ENCODE results near the gene RHOG. TPM values are rescaled to one million over a fixed set of nuclear protein-coding genes. Genes with fewer than 3 reads are reported as not detected.

RHOG gene
- total and polyA plus RNA-seq, 7 donors: 37.3 to 90.3 (median 48.7) TPM

GRCh38 chr11:3810951-3811350, 29.8 kb downstream of the RHOG start:
- Histone ChIP-seq H3K4me3 (no peak overlapping the region), H3K27me3 (no peaks in the 10 kb centered on the region), H3K4me1 (peaks cover 0 to 11% (median 7%) of the 10 kb centered on the region in 4 donors), H3K36me3 (no peaks in the 10 kb centered on the region), H3K9me3 (no peaks in the 10 kb centered on the region), H3K27ac (no peak overlapping the region)
- no peak for DNase-seq
- intact Hi-C loops (cut with DNase I): no loop called here
- TF ChIP-seq POLR2AphosphoS5 (IDR thresholded peaks at IDR 0.05) (no peak), POLR2A (IDR thresholded peaks at IDR 0.05) (no peak), EP300 (IDR thresholded peaks at IDR 0.05) (no peak), CTCF (IDR thresholded peaks at IDR 0.05) (no peak)
- 94 to 96% methylated on average over 4 of the region's 4 CpGs for WGBS, 2 donors

GRCh38 chr11:3810446-3810845, 30.3 kb downstream of the RHOG start:
- WGBS, 2 donors: 93 to 95% methylated on average over 3 of the region's 3 CpGs
- intact Hi-C loops (cut with DNase I): no loop called here
- Histone ChIP-seq H3K36me3 (no peaks in the 10 kb centered on the region), H3K9me3 (no peaks in the 10 kb centered on the region), H3K27ac (no peak overlapping the region), H3K4me3 (no peak overlapping the region), H3K4me1 (peaks cover 0 to 11% (median 7%) of the 10 kb centered on the region in 4 donors), H3K27me3 (no peaks in the 10 kb centered on the region)
- no peak for TF ChIP-seq CTCF (IDR thresholded peaks at IDR 0.05)
- TF ChIP-seq EP300 (IDR thresholded peaks at IDR 0.05): no peak
- no peak for TF ChIP-seq POLR2A (IDR thresholded peaks at IDR 0.05)
- TF ChIP-seq POLR2AphosphoS5 (IDR thresholded peaks at IDR 0.05): no peak
- DNase-seq: no peak

- 92 to 96% methylated on average over 1 of the region's 1 CpG for WGBS, 2 donors
- TF ChIP-seq POLR2AphosphoS5 (IDR thresholded peaks at IDR 0.05) (no peak), EP300 (IDR thresholded peaks at IDR 0.05) (no peak), CTCF (IDR thresholded peaks at IDR 0.05) (no peak), POLR2A (IDR thresholded peaks at IDR 0.05) (no peak)
- no peak overlapping the region for H3K4me3 ChIP-seq
- no peaks in the 10 kb centered on the region for H3K36me3 ChIP-seq
- DNase-seq: no peak
- H3K9me3 ChIP-seq: no peaks in the 10 kb centered on the region
- intact Hi-C loops (cut with DNase I): loop anchor here (2.0 kb wide), 1 partner anchor 31 kb away; the partner anchor contains the start of gene RHOG
- peaks cover 0 to 11% (median 7%) of the 10 kb centered on the region in 4 donors for H3K4me1 ChIP-seq
- no peaks in the 10 kb centered on the region for H3K27me3 ChIP-seq
- no peak overlapping the region for H3K27ac ChIP-seq
Measured at GRCh38 chr11:3809624-3809928, 31.2 kb downstream of the RHOG start.

- WGBS, 2 donors: 10 to 24% methylated on average over 5 of the region's 5 CpGs
- Histone ChIP-seq H3K9me3 (no peaks in the 10 kb centered on the region), H3K4me3 (peak overlapping the region; percentile 52 to 75 (median 56)), H3K27me3 (no peaks in the 10 kb centered on the region), H3K36me3 (no peaks in the 10 kb centered on the region), H3K27ac (peak overlapping the region; percentile 37 to 53 (median 46)), H3K4me1 (peaks cover 0 to 11% (median 7%) of the 10 kb centered on the region in 4 donors)
- TF ChIP-seq CTCF (IDR thresholded peaks at IDR 0.05) (peak in 1 of 4 experiments; percentile 14), EP300 (IDR thresholded peaks at IDR 0.05) (no peak), POLR2AphosphoS5 (IDR thresholded peaks at IDR 0.05) (no peak)
- intact Hi-C loops (cut with DNase I): loop anchor here (2.0 kb wide), 1 partner anchor 32 kb away; the partner anchor contains the start of gene RHOG
- DNase-seq: no peak
Measured at GRCh38 chr11:3808861-3809623, 31.7 kb downstream of the RHOG start.
